Sigmoid colon (tissue), 3 donors: ENCODE data around the gene NFIA.

Experiments used
- CTCF ChIP-seq, 4 experiments: fragments of 450-650 bp in 3 of 4; fragments of 200-600 bp in 1 of 4; IDR thresholded peaks; one replicate each; pipeline ENCODE4 v1.5.1; 2016 to 2019; ENCODE audit warnings: antibody characterized with exemption in 4 of 4, mild to moderate bottlenecking in 3 of 4, moderate library complexity in 2 of 4
- POLR2A ChIP-seq, 2 donors: fragments of 450-650 bp; IDR thresholded peaks; one replicate each; pipeline ENCODE4 v1.6.1; 2016; ENCODE audit warnings: antibody characterized with exemption in 2 of 2, mild to moderate bottlenecking in 2 of 2, moderate library complexity in 2 of 2

GRCh38 chr1:61452176-61453035 lies 370.0 kb downstream of the NFIA start:
- TF ChIP-seq CTCF (IDR thresholded peaks at IDR 0.05) = no peak
- no peak for TF ChIP-seq POLR2A (IDR thresholded peaks at IDR 0.05)
